H1 (cell line): ENCODE results near the gene SESN1. TPM values are rescaled to one million over a fixed set of nuclear protein-coding genes. Genes with fewer than 3 reads are reported as not detected.

Source experiments
- polyA plus RNA-seq, 7 experiments: library from polyadenylated mRNA; depleted of rRNA in 3 of 7; stranded (reverse) in 5 of 7; unstranded in 2 of 7; fragments of >200 nt in 5 of 7; fragments of 200-250 nt in 2 of 7; gene quantifications; 1 replicate in 5 of 7; 2 replicates in 1 of 7; 4 replicates in 1 of 7; pipeline versions ENCODE4 v1.2.1 to v1.2.3, GENCODE V29; 2011 to 2013; ENCODE audit warnings: missing spikeins in 2 of 7, mixed read lengths in 2 of 7
- small RNA-seq: library from polyadenylated mRNA; stranded (forward); fragments of <200 nt; extraction: miRNeasy Mini kit (QIAGEN cat#:217004); gene quantifications from one replicate; pipeline ENCODE3, GENCODE V24; 2013; ENCODE audit not compliant: insufficient read depth
- total RNA-seq: library from RNA; stranded (reverse); fragmentation: NEBNext Ultra II Directional; extraction: Animal tissue kit (Norgen Biotek cat#: 25700); gene quantifications from 2 replicates; pipeline ENCODE4 v1.2.1, GENCODE V29; 2021

Gene SESN1
- total and polyA plus RNA-seq, 2 of the 8 experiments (the other 6 are each of a cell fraction or from before 2014, with no cell fraction given): 12.8 to 15.6 TPM

Small RNA genes within 50 kb of the gene (small RNA-seq; reads per million reads assigned to genes)
- gene RNU6-653P: not detected

Other genes with a start within 250 kb of the SESN1 start
- gene ARMC2, start 246.4 kb downstream of the SESN1 start, total RNA-seq: 4.3 and 4.4 TPM in 2 replicates
- gene ARMC2, start 246.4 kb downstream of the SESN1 start, polyA plus RNA-seq (2011; rRNA removed): 1.6 and 1.7 TPM in 2 replicates
- gene CEP57L1, start 661 bp upstream of the SESN1 start, total RNA-seq: 11.5 and 14.3 TPM in 2 replicates
- 3.6 and 3.7 TPM in 2 replicates for gene CEP57L1, start 661 bp upstream of the SESN1 start, polyA plus RNA-seq (2011; rRNA removed)